ENCODE measurements around the gene ADAMTSL4. TPM values are rescaled to one million over a fixed set of nuclear protein-coding genes. Genes with fewer than 3 reads are reported as not detected.

ADAMTSL4 gene
- total and polyA plus RNA-seq, 4 donors = 23.2 to 104 (median 48.0) TPM

DNA sequence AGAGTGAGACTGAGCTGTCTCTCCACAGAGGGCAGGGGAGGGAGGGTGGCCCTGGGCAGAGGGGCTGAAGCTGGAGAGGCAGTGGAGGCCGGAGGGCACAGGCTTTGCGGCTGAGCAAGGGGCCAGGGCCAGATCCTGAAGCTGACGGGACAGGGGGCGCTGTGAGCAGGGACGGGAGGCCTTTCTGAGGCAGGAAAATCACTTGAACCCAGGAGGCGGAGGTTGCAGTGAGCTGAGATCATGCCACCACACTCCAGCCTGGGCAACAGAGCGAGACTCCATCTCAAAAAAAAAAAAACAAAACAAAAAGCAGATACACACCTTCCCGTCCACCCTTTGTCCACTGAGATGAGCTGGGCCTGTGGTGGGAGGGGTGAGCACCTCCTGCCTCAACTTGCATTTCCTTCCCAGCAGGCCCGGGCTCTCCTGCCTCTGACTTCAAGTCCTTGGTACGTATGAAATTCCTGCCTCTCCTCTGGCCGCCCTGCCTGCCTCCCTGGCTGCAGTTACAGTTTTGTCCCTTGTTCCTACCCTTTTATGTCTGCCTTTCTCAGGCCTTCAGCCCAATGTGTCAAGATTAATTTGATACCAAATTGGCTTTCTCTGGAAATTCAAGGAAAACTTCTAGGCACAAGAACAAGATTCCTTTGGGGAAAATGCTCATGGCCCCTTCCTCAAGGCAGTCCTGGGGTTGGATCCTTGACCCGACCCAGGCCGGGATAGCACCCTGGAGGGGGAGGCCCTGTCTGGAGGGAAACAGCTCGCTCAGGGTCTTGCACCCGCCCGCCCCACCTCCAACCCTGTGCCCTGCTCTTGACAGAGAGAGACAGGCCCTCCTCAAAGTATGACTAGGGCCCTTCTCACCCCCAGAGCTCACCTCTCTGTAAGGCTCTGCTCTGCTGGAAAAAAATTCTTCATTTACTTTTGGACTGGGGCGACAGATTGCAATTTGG lies 11.2 kb upstream of the ADAMTSL4 start:
- peak in 1 of 3 donors; percentile 53 for DNase-seq
- Histone ChIP-seq H3K9me3 (ENCODE audit: control insufficient read depth in 4 of 4, insufficient read depth in 3 of 4, low read length in 3 of 4) (no peaks in the 10 kb centered on the region), H3K4me1 (ENCODE audit: control insufficient read depth in 5 of 5, insufficient read depth in 5 of 5, low read length in 5 of 5) (peaks cover 0 to 6% (median 0%) of the 10 kb centered on the region in 5 donors), H3K9ac (ENCODE audit: insufficient read depth in 1 of 2, low read length in 2 of 2) (no peak overlapping the region), H3K27ac (ENCODE audit: low read depth in 1 of 2, low read length in 1 of 2) (peak overlapping the region in 1 of 2 donors; percentile 14), H3K36me3 (ENCODE audit: control insufficient read depth in 4 of 4, insufficient read depth in 4 of 4, low read length in 4 of 4) (no peaks in the 10 kb centered on the region), H3K4me3 (no peak overlapping the region), H3K27me3 (ENCODE audit: control insufficient read depth in 3 of 3, insufficient read depth in 3 of 3, low read length in 2 of 3) (no peaks in the 10 kb centered on the region)
- ATAC-seq (ENCODE audit: insufficient read depth, low FRiP score) = no peak
- TF ChIP-seq, protein P1, sequence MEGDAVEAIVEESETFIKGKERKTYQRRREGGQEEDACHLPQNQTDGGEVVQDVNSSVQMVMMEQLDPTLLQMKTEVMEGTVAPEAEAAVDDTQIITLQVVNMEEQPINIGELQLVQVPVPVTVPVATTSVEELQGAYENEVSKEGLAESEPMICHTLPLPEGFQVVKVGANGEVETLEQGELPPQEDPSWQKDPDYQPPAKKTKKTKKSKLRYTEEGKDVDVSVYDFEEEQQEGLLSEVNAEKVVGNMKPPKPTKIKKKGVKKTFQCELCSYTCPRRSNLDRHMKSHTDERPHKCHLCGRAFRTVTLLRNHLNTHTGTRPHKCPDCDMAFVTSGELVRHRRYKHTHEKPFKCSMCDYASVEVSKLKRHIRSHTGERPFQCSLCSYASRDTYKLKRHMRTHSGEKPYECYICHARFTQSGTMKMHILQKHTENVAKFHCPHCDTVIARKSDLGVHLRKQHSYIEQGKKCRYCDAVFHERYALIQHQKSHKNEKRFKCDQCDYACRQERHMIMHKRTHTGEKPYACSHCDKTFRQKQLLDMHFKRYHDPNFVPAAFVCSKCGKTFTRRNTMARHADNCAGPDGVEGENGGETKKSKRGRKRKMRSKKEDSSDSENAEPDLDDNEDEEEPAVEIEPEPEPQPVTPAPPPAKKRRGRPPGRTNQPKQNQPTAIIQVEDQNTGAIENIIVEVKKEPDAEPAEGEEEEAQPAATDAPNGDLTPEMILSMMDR (IDR thresholded peaks at IDR 0.05; ENCODE audit: control extremely low read depth, extremely low read depth) = no peak
- 70 to 77% methylated on average over 17 of the region's 17 CpGs for WGBS, 2 donors

DNA sequence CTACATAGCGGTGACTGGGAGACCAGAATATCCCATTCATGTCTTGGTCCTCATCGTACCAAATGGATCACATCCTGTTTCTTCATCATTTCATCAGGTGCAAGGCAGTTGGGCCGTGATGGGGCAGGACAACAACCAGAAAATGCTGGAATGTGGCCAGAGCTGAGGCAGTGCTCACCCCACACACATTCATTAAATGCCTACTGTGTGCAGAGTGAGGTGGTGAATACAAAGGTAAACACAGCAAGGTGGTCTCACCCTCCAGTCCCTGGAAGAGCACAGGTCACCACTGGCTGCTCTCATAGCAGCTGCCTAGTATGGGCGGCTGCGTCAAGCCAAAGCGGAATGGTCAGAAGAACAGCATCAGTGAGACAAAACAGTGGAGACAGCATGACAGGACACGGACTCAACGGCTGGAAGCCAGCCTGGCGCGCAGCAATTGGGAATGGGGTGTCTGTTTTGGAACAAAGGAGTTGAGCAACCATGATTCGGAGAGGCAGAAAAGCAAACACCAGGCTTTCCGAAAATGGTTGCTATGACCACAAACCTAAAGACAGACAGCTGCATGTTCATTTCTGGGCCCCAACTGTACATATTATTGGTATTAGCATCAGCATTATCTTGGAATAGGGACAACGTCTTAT lies 5.6 kb upstream of the ADAMTSL4 start:
- DNase-seq = peak; percentile 63 to 82 (median 79)
- Histone ChIP-seq H3K36me3 (ENCODE audit: control insufficient read depth in 4 of 4, insufficient read depth in 4 of 4, low read length in 4 of 4) (no peaks in the 10 kb centered on the region), H3K9ac (ENCODE audit: insufficient read depth in 1 of 2, low read length in 2 of 2) (peak overlapping the region in 1 of 2 donors; percentile 26), H3K9me3 (ENCODE audit: control insufficient read depth in 4 of 4, insufficient read depth in 3 of 4, low read length in 3 of 4) (no peaks in the 10 kb centered on the region), H3K27ac (ENCODE audit: low read depth in 1 of 2, low read length in 1 of 2) (no peak overlapping the region), H3K4me3 (no peak overlapping the region), H3K27me3 (ENCODE audit: control insufficient read depth in 3 of 3, insufficient read depth in 3 of 3, low read length in 2 of 3) (no peaks in the 10 kb centered on the region), H3K4me1 (ENCODE audit: control insufficient read depth in 5 of 5, insufficient read depth in 5 of 5, low read length in 5 of 5) (peaks cover 0 to 14% (median 2%) of the 10 kb centered on the region in 5 donors)
- TF ChIP-seq, protein P1 (IDR thresholded peaks at IDR 0.05; ENCODE audit: control extremely low read depth, extremely low read depth) = no peak
- WGBS, 2 donors = 70 to 82% methylated on average over 13 of the region's 13 CpGs
- no peak for ATAC-seq (ENCODE audit: insufficient read depth, low FRiP score)

DNA sequence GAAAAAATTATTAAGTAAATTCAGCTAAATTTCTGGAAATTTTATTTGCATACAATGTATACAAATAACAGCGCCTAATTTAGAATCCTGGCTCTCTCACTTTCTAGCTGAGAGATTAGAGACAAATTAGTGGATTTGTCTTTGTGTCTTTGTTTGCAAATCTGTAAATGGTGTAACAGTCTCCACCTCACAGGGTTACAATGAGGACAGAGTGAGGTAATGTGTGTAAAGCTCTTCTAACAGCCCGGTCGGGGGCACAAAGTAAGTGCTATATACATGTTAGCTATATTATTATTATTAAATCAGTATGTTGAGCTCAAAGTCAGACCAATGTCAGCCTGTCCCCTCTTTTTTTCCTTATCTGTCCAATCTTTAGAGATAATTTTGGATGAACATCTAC lies 5.0 kb upstream of the ADAMTSL4 start:
- Histone ChIP-seq H3K4me3 (no peak overlapping the region), H3K4me1 (ENCODE audit: control insufficient read depth in 5 of 5, insufficient read depth in 5 of 5, low read length in 5 of 5) (peaks cover 0 to 14% (median 2%) of the 10 kb centered on the region in 5 donors), H3K27ac (ENCODE audit: low read depth in 1 of 2, low read length in 1 of 2) (no peak overlapping the region), H3K9me3 (ENCODE audit: control insufficient read depth in 4 of 4, insufficient read depth in 3 of 4, low read length in 3 of 4) (no peaks in the 10 kb centered on the region), H3K9ac (ENCODE audit: insufficient read depth in 1 of 2, low read length in 2 of 2) (peak overlapping the region in 1 of 2 donors; percentile 26), H3K36me3 (ENCODE audit: control insufficient read depth in 4 of 4, insufficient read depth in 4 of 4, low read length in 4 of 4) (no peaks in the 10 kb centered on the region), H3K27me3 (ENCODE audit: control insufficient read depth in 3 of 3, insufficient read depth in 3 of 3, low read length in 2 of 3) (no peaks in the 10 kb centered on the region)
- DNase-seq (peak in 2 of 3 donors; percentile 47 to 53), ATAC-seq (ENCODE audit: insufficient read depth, low FRiP score) (no peak)
- TF ChIP-seq, protein P1 (IDR thresholded peaks at IDR 0.05; ENCODE audit: control extremely low read depth, extremely low read depth) = no peak
- WGBS, 2 donors = 53 to 78% methylated on average over 3 of the region's 3 CpGs
